ENCODE data around the gene YIPF2. TPM values are rescaled to one million over a fixed set of nuclear protein-coding genes. Genes with fewer than 3 reads are reported as not detected.

YIPF2 gene
- total RNA-seq, 1 experiment from 2014 or later, result 78.1 TPM

DNA sequence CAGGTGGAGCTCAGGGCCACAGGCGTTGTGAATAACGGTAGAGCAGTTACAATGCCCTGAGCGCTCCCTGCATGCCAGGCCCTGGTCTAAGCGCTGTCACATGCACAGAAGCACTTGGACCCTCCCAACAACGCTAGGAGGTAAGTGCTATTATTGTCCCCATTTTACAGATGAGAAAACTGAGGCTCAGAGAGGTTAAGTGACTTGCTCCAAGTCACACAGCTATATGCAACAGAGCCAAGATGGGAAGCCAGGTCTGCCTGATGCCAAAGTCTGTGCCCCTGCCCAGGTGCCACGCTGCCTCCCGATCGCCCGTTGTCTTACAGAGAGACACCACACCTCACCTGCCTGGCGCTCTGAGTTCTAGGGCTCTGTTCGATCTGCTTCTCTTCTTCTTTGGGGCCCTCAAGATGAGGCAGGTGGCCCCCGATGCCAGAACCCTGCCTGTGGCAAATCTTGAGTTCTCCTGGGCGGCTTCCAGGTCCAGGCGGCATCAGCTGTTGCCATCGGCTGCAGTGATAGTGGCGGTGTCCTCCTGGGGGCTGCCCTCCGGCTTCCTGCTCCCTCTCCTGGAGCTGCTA is 20.0 kb downstream of the YIPF2 start:
- no peaks in the 10 kb centered on the region for H3K9me3 Mint-ChIP-seq (ENCODE audit: unreplicated experiment)
- intact Hi-C loops (cut with micrococcal nuclease; ENCODE audit: unreplicated experiment), result no loop called here
- no peak overlapping the region for H3K27ac Mint-ChIP-seq (ENCODE audit: unreplicated experiment)
- H3K9me3 ChIP-seq, result no peaks in the 10 kb centered on the region
- no peak for TF ChIP-seq CTCF (IDR thresholded peaks at IDR 0.05; ENCODE audit: insufficient read depth in 1 of 2, low read depth in 1 of 2, low read length in 1 of 2, severe bottlenecking in 1 of 2, unreplicated experiment in 1 of 2)
- ChIA-PET CTCF (no interaction called here), POLR2A (no interaction called here)
- no peak overlapping the region for H3K4me3 Mint-ChIP-seq (ENCODE audit: unreplicated experiment)
- no peaks in the 10 kb centered on the region; the same call in 1 of the 2 replicates for H3K36me3 ChIP-seq (ENCODE audit: control insufficient read depth, insufficient read depth, low read length)
- no peaks in the 10 kb centered on the region for H3K4me1 ChIP-seq
- H3K4me3 ChIP-seq (ENCODE audit: low read depth, low read length), result no peak overlapping the region
- no peaks in the 10 kb centered on the region for H3K4me1 Mint-ChIP-seq (ENCODE audit: low read depth, unreplicated experiment)
- peaks cover 56% of the 10 kb centered on the region for H3K36me3 Mint-ChIP-seq (ENCODE audit: insufficient read depth, unreplicated experiment)
- no peaks in the 10 kb centered on the region for H3K27me3 ChIP-seq (replicated peaks; ENCODE audit: control insufficient read depth, insufficient read depth, low read length)
- DNase-seq, result no peak
- H3K27me3 Mint-ChIP-seq (ENCODE audit: insufficient read depth, unreplicated experiment), result no peaks in the 10 kb centered on the region
- BruUV-seq (replicated peaks), result no TSS peak

GRCh38 chr19:10907925-10908324 is 20.5 kb downstream of the YIPF2 start:
- BruUV-seq (replicated peaks), result no TSS peak
- DNase-seq, result no peak
- Mint-ChIP-seq H3K9me3 (ENCODE audit: unreplicated experiment) (no peaks in the 10 kb centered on the region), H3K27me3 (ENCODE audit: insufficient read depth, unreplicated experiment) (no peaks in the 10 kb centered on the region), H3K4me1 (ENCODE audit: low read depth, unreplicated experiment) (no peaks in the 10 kb centered on the region), H3K27ac (ENCODE audit: unreplicated experiment) (no peak overlapping the region), H3K36me3 (ENCODE audit: insufficient read depth, unreplicated experiment) (peaks cover 52% of the 10 kb centered on the region), H3K4me3 (ENCODE audit: unreplicated experiment) (no peak overlapping the region)
- Histone ChIP-seq H3K4me3 (ENCODE audit: low read depth, low read length) (no peak overlapping the region), H3K4me1 (no peaks in the 10 kb centered on the region), H3K27me3 (replicated peaks; ENCODE audit: control insufficient read depth, insufficient read depth, low read length) (no peaks in the 10 kb centered on the region), H3K36me3 (ENCODE audit: control insufficient read depth, insufficient read depth, low read length) (no peaks in the 10 kb centered on the region; the same call in 1 of the 2 replicates), H3K9me3 (no peaks in the 10 kb centered on the region)
- ChIA-PET CTCF (no interaction called here), POLR2A (no interaction called here)
- intact Hi-C loops (cut with micrococcal nuclease; ENCODE audit: unreplicated experiment), result no loop called here
- no peak for TF ChIP-seq CTCF (IDR thresholded peaks at IDR 0.05; ENCODE audit: insufficient read depth in 1 of 2, low read depth in 1 of 2, low read length in 1 of 2, severe bottlenecking in 1 of 2, unreplicated experiment in 1 of 2)

GRCh38 chr19:10899151-10899653 is 29.2 kb downstream of the YIPF2 start:
- H3K27me3 Mint-ChIP-seq (ENCODE audit: insufficient read depth, unreplicated experiment), result no peaks in the 10 kb centered on the region
- TF ChIP-seq CTCF (IDR thresholded peaks at IDR 0.05; ENCODE audit: insufficient read depth in 1 of 2, low read depth in 1 of 2, low read length in 1 of 2, severe bottlenecking in 1 of 2, unreplicated experiment in 1 of 2), result no peak
- H3K9me3 Mint-ChIP-seq (ENCODE audit: unreplicated experiment), result no peaks in the 10 kb centered on the region
- no peak overlapping the region for H3K4me3 Mint-ChIP-seq (ENCODE audit: unreplicated experiment)
- intact Hi-C loops (cut with micrococcal nuclease; ENCODE audit: unreplicated experiment), result no loop called here
- peaks cover 6% of the 10 kb centered on the region for H3K36me3 Mint-ChIP-seq (ENCODE audit: insufficient read depth, unreplicated experiment)
- no peaks in the 10 kb centered on the region for H3K4me1 Mint-ChIP-seq (ENCODE audit: low read depth, unreplicated experiment)
- no peak for DNase-seq
- Histone ChIP-seq H3K4me3 (ENCODE audit: low read depth, low read length) (no peak overlapping the region), H3K4me1 (no peaks in the 10 kb centered on the region), H3K27me3 (replicated peaks; ENCODE audit: control insufficient read depth, insufficient read depth, low read length) (no peaks in the 10 kb centered on the region), H3K9me3 (no peaks in the 10 kb centered on the region), H3K36me3 (ENCODE audit: control insufficient read depth, insufficient read depth, low read length) (0 out of 2 replicates have a peak, but pooled peaks cover 1% of the 10 kb centered on the region)
- POLR2A ChIA-PET, result no interaction called here
- BruUV-seq (replicated peaks), result no TSS peak
- H3K27ac Mint-ChIP-seq (ENCODE audit: unreplicated experiment), result no peak overlapping the region
- CTCF ChIA-PET, result interaction anchor here (0.7 kb wide), 1 partner anchor 16 kb away, joined by 5 read pairs; no protein-coding TSS in a partner anchor
